Measurements from ENCODE around the gene MANBA. TPM values are rescaled to one million over a fixed set of nuclear protein-coding genes. Genes with fewer than 3 reads are reported as not detected.

MANBA gene
- total RNA-seq, 1 donor from 2014 or later: 9.4 TPM

- Mint-ChIP-seq H3K27ac (ENCODE audit: unreplicated experiment) (no peak overlapping the region), H3K4me1 (ENCODE audit: unreplicated experiment) (no peaks in the 10 kb centered on the region), H3K9me3 (ENCODE audit: unreplicated experiment) (no peaks in the 10 kb centered on the region), H3K36me3 (ENCODE audit: low read depth, unreplicated experiment) (no peaks in the 10 kb centered on the region), H3K27me3 (ENCODE audit: unreplicated experiment) (no peaks in the 10 kb centered on the region), H3K4me3 (ENCODE audit: unreplicated experiment) (no peak overlapping the region)
- DNase-seq (ENCODE audit: low spot score): no peak
- no peak for TF ChIP-seq CTCF (IDR thresholded peaks at IDR 0.05; ENCODE audit: unreplicated experiment)
Measured at GRCh38 chr4:102693262-102693850, 67.4 kb downstream of the MANBA start.

DNA sequence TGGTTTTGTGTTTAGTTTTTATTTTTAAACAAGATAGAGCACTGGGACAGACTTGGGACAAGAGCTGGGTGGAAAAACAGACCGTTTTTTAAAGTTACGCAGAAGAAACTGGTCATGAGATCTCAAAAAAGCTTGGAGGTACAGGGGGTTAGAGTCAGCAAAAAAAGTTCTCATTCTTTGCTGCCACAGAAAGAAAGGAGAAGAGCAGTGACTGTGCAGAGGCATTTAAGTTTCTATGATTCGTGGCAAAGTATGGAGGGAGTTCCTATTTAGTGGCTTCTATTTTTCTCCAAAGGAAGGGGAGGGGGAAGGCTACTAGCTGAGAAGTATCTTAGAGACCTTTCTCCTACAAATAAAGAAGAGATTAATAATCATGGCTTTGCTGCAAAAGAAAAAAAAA is 68.3 kb downstream of the MANBA start:
- Mint-ChIP-seq H3K36me3 (ENCODE audit: low read depth, unreplicated experiment) (no peaks in the 10 kb centered on the region), H3K4me3 (ENCODE audit: unreplicated experiment) (no peak overlapping the region), H3K27me3 (ENCODE audit: unreplicated experiment) (no peaks in the 10 kb centered on the region), H3K4me1 (ENCODE audit: unreplicated experiment) (no peaks in the 10 kb centered on the region), H3K9me3 (ENCODE audit: unreplicated experiment) (no peaks in the 10 kb centered on the region), H3K27ac (ENCODE audit: unreplicated experiment) (no peak overlapping the region)
- no peak for TF ChIP-seq CTCF (IDR thresholded peaks at IDR 0.05; ENCODE audit: unreplicated experiment)
- DNase-seq (ENCODE audit: low spot score): no peak

- Mint-ChIP-seq H3K27me3 (ENCODE audit: unreplicated experiment) (no peaks in the 10 kb centered on the region), H3K4me1 (ENCODE audit: unreplicated experiment) (no peaks in the 10 kb centered on the region), H3K9me3 (ENCODE audit: unreplicated experiment) (no peaks in the 10 kb centered on the region), H3K36me3 (ENCODE audit: low read depth, unreplicated experiment) (no peaks in the 10 kb centered on the region), H3K27ac (ENCODE audit: unreplicated experiment) (no peak overlapping the region), H3K4me3 (ENCODE audit: unreplicated experiment) (no peak overlapping the region)
- TF ChIP-seq CTCF (IDR thresholded peaks at IDR 0.05; ENCODE audit: unreplicated experiment): no peak
- DNase-seq (ENCODE audit: low spot score): no peak
Measured at GRCh38 chr4:102687982-102688433, 72.8 kb downstream of the MANBA start.

DNA sequence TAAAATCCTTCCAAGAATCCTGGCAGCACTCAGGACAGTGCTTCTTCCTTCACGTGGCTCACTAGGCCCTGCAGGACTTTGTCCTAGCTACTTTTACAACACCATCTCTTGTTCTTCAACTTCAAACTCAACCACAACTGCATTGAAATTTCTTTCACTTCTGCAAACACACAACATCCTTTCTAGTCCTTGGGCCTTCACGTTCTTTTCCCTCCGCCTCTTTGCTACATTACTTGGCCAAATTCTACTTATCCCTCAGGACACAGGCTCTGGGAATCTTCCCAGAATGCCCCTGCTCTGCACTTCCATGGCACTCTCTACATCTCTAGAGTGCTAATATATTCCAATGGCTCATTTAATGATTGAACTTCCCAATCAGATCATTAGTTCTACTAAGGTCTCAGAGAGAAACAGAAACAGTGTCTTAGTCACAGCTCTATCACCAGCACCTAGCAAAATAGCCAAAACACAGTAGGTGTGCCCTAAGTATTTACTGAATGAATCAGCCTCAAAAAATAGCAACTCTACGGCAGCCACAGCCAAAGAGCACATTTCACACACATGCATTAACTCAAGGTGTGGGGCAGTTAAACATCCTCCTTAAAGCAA is 73.3 kb downstream of the MANBA start:
- TF ChIP-seq CTCF (IDR thresholded peaks at IDR 0.05; ENCODE audit: unreplicated experiment): no peak
- no peaks in the 10 kb centered on the region for H3K4me1 Mint-ChIP-seq (ENCODE audit: unreplicated experiment)
- no peaks in the 10 kb centered on the region for H3K9me3 Mint-ChIP-seq (ENCODE audit: unreplicated experiment)
- no peak overlapping the region for H3K27ac Mint-ChIP-seq (ENCODE audit: unreplicated experiment)
- H3K36me3 Mint-ChIP-seq (ENCODE audit: low read depth, unreplicated experiment): no peaks in the 10 kb centered on the region
- H3K27me3 Mint-ChIP-seq (ENCODE audit: unreplicated experiment): no peaks in the 10 kb centered on the region
- no peak for DNase-seq (ENCODE audit: low spot score)
- H3K4me3 Mint-ChIP-seq (ENCODE audit: unreplicated experiment): no peak overlapping the region

- TF ChIP-seq CTCF (IDR thresholded peaks at IDR 0.05; ENCODE audit: unreplicated experiment): no peak
- DNase-seq (ENCODE audit: low spot score): no peak
- no peaks in the 10 kb centered on the region for H3K27me3 Mint-ChIP-seq (ENCODE audit: unreplicated experiment)
- H3K4me1 Mint-ChIP-seq (ENCODE audit: unreplicated experiment): no peaks in the 10 kb centered on the region
- no peak overlapping the region for H3K27ac Mint-ChIP-seq (ENCODE audit: unreplicated experiment)
- H3K4me3 Mint-ChIP-seq (ENCODE audit: unreplicated experiment): no peak overlapping the region
- H3K36me3 Mint-ChIP-seq (ENCODE audit: low read depth, unreplicated experiment): no peaks in the 10 kb centered on the region
- no peaks in the 10 kb centered on the region for H3K9me3 Mint-ChIP-seq (ENCODE audit: unreplicated experiment)
Measured at GRCh38 chr4:102685768-102686167, 75.0 kb downstream of the MANBA start.
